HCT116 (cell line): ENCODE data around the gene TIPIN. TPM values are rescaled to one million over a fixed set of nuclear protein-coding genes. Genes with fewer than 3 reads are reported as not detected.

Source experiments
- ATAC-seq: fragments of 200-7000 bp; cut with Tn5 transposase; 2 replicates; pipeline ENCODE4 v1.9.1; 2020; ENCODE audit warnings: mild to moderate bottlenecking, moderate library complexity
- BruUV-seq: library from RNA; stranded (reverse); fragments of 400-500 nt; replicated peaks from 2 replicates; lab custom pipeline; 2021; lab: Mats Ljungman, UMichigan
- CTCF ChIA-PET: fragments of 300-600 bp; sonication (Branson Sonifier 250); formaldehyde crosslinking; loops from one replicate; lab custom pipeline; 2021; ENCODE audit warnings: antibody characterized with exemption; lab: Charles Lee
- POLR2A ChIA-PET: fragments of 300-600, 350-600 bp; sonication (Branson Sonifier 250); formaldehyde crosslinking; loops from one replicate; lab custom pipeline; 2021; ENCODE audit warnings: antibody characterized with exemption; lab: Charles Lee
- RAD21 ChIA-PET, 2 experiments: fragments of 300-600 bp; sonication (Branson Sonifier 250); formaldehyde crosslinking; loops; one replicate each; lab custom pipeline; 2023; ENCODE audit warnings: low total read pairs in 2 of 2; ENCODE audit not compliant: uncharacterized antibody in 2 of 2, unreplicated experiment in 2 of 2, low non-redundant PET in 1 of 2; lab: Charles Lee
- DNase-seq: peaks from one replicate; pipeline ENCODE4 v3.0.0-alpha.2; 2010; ENCODE audit warnings: low read depth, low spot score
- H2AFZ ChIP-seq: fragments of 200-600 bp; shearing (Covaris generic), sonication (generic); 2 replicates; pipeline ENCODE4 v1.6.1; 2017; ENCODE audit warnings: low read depth, mixed run types, mixed read lengths, antibody characterized with exemption, low read length; ENCODE audit not compliant: poor library complexity, severe bottlenecking
- H3K27ac ChIP-seq: 2 replicates; pipeline ENCODE4 v1.5.1; 2012; ENCODE audit warnings: low read depth, low read length
- H3K27me3 ChIP-seq: fragments of 200-600 bp; sonication (generic); 2 replicates; pipeline ENCODE4 v1.6.1; 2016; ENCODE audit warnings: mixed run types, low read length, mixed read lengths; ENCODE audit not compliant: insufficient read depth
- H3K36me3 ChIP-seq, 2 experiments: fragments of 200-500 bp in 1 of 2; fragments of 200-600 bp in 1 of 2; sonication (Bioruptor generic) in 1 of 2; sonication (generic) in 1 of 2; 2 replicates each; pipeline versions ENCODE4 v1.5.1 to v1.6.1; 2014 to 2016; ENCODE audit warnings: low read length in 2 of 2, inconsistent platforms in 1 of 2, mixed read lengths in 1 of 2, mixed run types in 1 of 2; ENCODE audit not compliant: insufficient read depth in 2 of 2, control insufficient read depth in 1 of 2
- H3K4me1 ChIP-seq, 2 experiments: fragments of 200-600 bp in 1 of 2; sonication (generic) in 1 of 2; 2 replicates each; pipeline versions ENCODE4 v1.5.1 to v1.6.1; 2012 to 2017; ENCODE audit warnings: low read length in 2 of 2, inconsistent platforms in 1 of 2, mild to moderate bottlenecking in 1 of 2, mixed read lengths in 1 of 2, mixed run types in 1 of 2, moderate library complexity in 1 of 2; ENCODE audit not compliant: insufficient read depth in 2 of 2, control insufficient read depth in 1 of 2
- H3K4me2 ChIP-seq: fragments of 200-600 bp; sonication (generic); 2 replicates; pipeline ENCODE4 v1.6.1; 2017; ENCODE audit warnings: mixed run types, low read length, mixed read lengths
- H3K4me3 ChIP-seq, 2 experiments: fragments of 200-600 bp in 1 of 2; sonication (generic) in 1 of 2; replicated peaks in 1 of 2; 2 replicates each; pipeline ENCODE4 v1.5.1; 2011 to 2016; ENCODE audit warnings: low read length in 2 of 2, control low read depth in 1 of 2, low read depth in 1 of 2, mild to moderate bottlenecking in 1 of 2, mixed read lengths in 1 of 2, mixed run types in 1 of 2
- H3K79me2 ChIP-seq: fragments of 200-600 bp; sonication (generic); 2 replicates; pipeline ENCODE4 v1.6.1; 2017; ENCODE audit warnings: mild to moderate bottlenecking, mixed run types, low read length, moderate library complexity, mixed read lengths; ENCODE audit not compliant: insufficient read depth
- H3K9ac ChIP-seq: fragments of 200-600 bp; sonication (generic); 2 replicates; pipeline ENCODE4 v1.6.1; 2016; ENCODE audit warnings: low read length, mixed read lengths
- H3K9me2 ChIP-seq: fragments of 200-600 bp; sonication (generic), shearing (Covaris generic); 2 replicates; pipeline ENCODE4 v1.6.1; 2017; ENCODE audit warnings: mixed run types, mild to moderate bottlenecking, moderate library complexity; ENCODE audit not compliant: insufficient read depth
- H3K9me3 ChIP-seq, 2 experiments: fragments of 200-500 bp in 1 of 2; fragments of 200-600 bp in 1 of 2; sonication (Bioruptor generic) in 1 of 2; sonication (generic) in 1 of 2; 2 replicates each; pipeline ENCODE4 v1.6.1; 2014 to 2017; ENCODE audit warnings: low read length in 2 of 2, mixed read lengths in 2 of 2, inconsistent platforms in 1 of 2, low read depth in 1 of 2, mild to moderate bottlenecking in 1 of 2, mixed run types in 1 of 2, moderate library complexity in 1 of 2; ENCODE audit not compliant: control insufficient read depth in 1 of 2, insufficient read depth in 1 of 2
- H4K20me1 ChIP-seq: fragments of 200-600 bp; sonication (generic), shearing (Covaris generic); 2 replicates; pipeline ENCODE4 v1.6.1; 2017; ENCODE audit warnings: mixed run types, mild to moderate bottlenecking, moderate library complexity; ENCODE audit not compliant: insufficient read depth
- MAX ChIP-seq: IDR thresholded peaks from 2 replicates; pipeline ENCODE4 v1.6.1; 2012
- POLR2AphosphoS5 ChIP-seq: IDR thresholded peaks from 2 replicates; pipeline ENCODE4 v1.6.1; 2011; ENCODE audit warnings: mild to moderate bottlenecking, low read depth, low read length, moderate library complexity
- SP1 ChIP-seq: IDR thresholded peaks from 2 replicates; pipeline ENCODE4 v1.6.1; 2012; ENCODE audit warnings: low read depth
- TCF7L2 ChIP-seq: IDR thresholded peaks from 2 replicates; pipeline ENCODE4 v1.7.0; 2011; ENCODE audit warnings: borderline replicate concordance, inconsistent platforms; ENCODE audit not compliant: insufficient read depth, insufficient read length; ENCODE audit errors: extremely low read depth
- intact Hi-C: fragments of 100-400 bp; cut with micrococcal nuclease; formaldehyde crosslinking; loops from 2 replicates; pipeline ENCODE4 v1.10.0; 2022
- total RNA-seq: library from RNA; stranded (reverse); gene quantifications from one replicate; pipeline ENCODE4 v1.2.1, GENCODE V29; 2021; ENCODE audit not compliant: unreplicated experiment
- TF ChIP-seq, protein P1 (sequence below): IDR thresholded peaks from 2 replicates; pipeline ENCODE4 v1.6.1; 2012; ENCODE audit warnings: low read depth
- TF ChIP-seq, protein P2 (sequence below): IDR thresholded peaks from 2 replicates; pipeline ENCODE4 v1.6.1; 2011; ENCODE audit warnings: mild to moderate bottlenecking, low read length, moderate library complexity; ENCODE audit not compliant: insufficient replicate concordance; ENCODE audit errors: extremely low read depth

TIPIN gene
- total RNA-seq, 1 experiment from 2014 or later: 28.1 TPM

- no peak overlapping the region for H2AFZ ChIP-seq
These were observed 31.5 kb upstream of the TIPIN start for GRCh38 chr15:66388043-66388363.

More at GRCh38 chr15:66388043-66388363, 31.5 kb upstream of the TIPIN start:
- Histone ChIP-seq H3K4me2 (peak overlapping the region; percentile 66), H3K27me3 (no peaks in the 10 kb centered on the region), H3K79me2 (peaks cover 58% of the 10 kb centered on the region), H3K27ac (peak overlapping the region; percentile 79), H3K36me3 (0 out of 4 replicates have a peak, but pooled peaks cover 0 to 2% of the 10 kb centered on the region in 2 experiments), H4K20me1 (peaks cover 5% of the 10 kb centered on the region; the same call in 1 of the 2 replicates), H3K4me1 (peaks cover 4 to 28% of the 10 kb centered on the region in 2 experiments; a peak in 3 of 4 replicates), H3K4me3 (peak overlapping the region; percentile 64 to 86), H3K9me2 (no peaks in the 10 kb centered on the region), H3K9me3 (no peaks in the 10 kb centered on the region), H3K9ac (peak overlapping the region; percentile 80)
- BruUV-seq: no TSS peak
- intact Hi-C loops: no loop called here
- TF ChIP-seq, protein P1, sequence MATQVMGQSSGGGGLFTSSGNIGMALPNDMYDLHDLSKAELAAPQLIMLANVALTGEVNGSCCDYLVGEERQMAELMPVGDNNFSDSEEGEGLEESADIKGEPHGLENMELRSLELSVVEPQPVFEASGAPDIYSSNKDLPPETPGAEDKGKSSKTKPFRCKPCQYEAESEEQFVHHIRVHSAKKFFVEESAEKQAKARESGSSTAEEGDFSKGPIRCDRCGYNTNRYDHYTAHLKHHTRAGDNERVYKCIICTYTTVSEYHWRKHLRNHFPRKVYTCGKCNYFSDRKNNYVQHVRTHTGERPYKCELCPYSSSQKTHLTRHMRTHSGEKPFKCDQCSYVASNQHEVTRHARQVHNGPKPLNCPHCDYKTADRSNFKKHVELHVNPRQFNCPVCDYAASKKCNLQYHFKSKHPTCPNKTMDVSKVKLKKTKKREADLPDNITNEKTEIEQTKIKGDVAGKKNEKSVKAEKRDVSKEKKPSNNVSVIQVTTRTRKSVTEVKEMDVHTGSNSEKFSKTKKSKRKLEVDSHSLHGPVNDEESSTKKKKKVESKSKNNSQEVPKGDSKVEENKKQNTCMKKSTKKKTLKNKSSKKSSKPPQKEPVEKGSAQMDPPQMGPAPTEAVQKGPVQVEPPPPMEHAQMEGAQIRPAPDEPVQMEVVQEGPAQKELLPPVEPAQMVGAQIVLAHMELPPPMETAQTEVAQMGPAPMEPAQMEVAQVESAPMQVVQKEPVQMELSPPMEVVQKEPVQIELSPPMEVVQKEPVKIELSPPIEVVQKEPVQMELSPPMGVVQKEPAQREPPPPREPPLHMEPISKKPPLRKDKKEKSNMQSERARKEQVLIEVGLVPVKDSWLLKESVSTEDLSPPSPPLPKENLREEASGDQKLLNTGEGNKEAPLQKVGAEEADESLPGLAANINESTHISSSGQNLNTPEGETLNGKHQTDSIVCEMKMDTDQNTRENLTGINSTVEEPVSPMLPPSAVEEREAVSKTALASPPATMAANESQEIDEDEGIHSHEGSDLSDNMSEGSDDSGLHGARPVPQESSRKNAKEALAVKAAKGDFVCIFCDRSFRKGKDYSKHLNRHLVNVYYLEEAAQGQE: no peak
- TF ChIP-seq, protein P2, sequence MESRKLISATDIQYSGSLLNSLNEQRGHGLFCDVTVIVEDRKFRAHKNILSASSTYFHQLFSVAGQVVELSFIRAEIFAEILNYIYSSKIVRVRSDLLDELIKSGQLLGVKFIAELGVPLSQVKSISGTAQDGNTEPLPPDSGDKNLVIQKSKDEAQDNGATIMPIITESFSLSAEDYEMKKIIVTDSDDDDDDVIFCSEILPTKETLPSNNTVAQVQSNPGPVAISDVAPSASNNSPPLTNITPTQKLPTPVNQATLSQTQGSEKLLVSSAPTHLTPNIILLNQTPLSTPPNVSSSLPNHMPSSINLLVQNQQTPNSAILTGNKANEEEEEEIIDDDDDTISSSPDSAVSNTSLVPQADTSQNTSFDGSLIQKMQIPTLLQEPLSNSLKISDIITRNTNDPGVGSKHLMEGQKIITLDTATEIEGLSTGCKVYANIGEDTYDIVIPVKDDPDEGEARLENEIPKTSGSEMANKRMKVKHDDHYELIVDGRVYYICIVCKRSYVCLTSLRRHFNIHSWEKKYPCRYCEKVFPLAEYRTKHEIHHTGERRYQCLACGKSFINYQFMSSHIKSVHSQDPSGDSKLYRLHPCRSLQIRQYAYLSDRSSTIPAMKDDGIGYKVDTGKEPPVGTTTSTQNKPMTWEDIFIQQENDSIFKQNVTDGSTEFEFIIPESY: no peak
- TF ChIP-seq MAX (0 out of 2 replicates have a peak, but pooled peaks have one; percentile 8), POLR2AphosphoS5 (no peak), SP1 (no peak), TCF7L2 (no peak)
- DNase-seq: no peak
- ChIA-PET POLR2A (interaction anchor here (1.8 to 2.7 kb wide), 2 partner anchors 33 to 110 kb away, joined by 4 to 12 read pairs; partner anchors contain the start of gene SNAPC5), CTCF (interaction anchor here (3.7 kb wide), 1 partner anchor 110 kb away, joined by 27 read pairs; the partner anchor contains the start of gene SNAPC5), RAD21 (no interaction called here)
- no peak for ATAC-seq
